Measurements from ENCODE around the gene HTRA3. TPM values are rescaled to one million over a fixed set of nuclear protein-coding genes. Genes with fewer than 3 reads are reported as not detected.

Gene HTRA3
- total and polyA plus RNA-seq, 2 of the 8 experiments (the other 6 are each of a cell fraction or from before 2014, with no cell fraction given) = 3.2 to 5.8 TPM

GRCh38 chr4:8294036-8294435 lies 24.5 kb downstream of the HTRA3 start (continued):
- TF ChIP-seq, protein P1, sequence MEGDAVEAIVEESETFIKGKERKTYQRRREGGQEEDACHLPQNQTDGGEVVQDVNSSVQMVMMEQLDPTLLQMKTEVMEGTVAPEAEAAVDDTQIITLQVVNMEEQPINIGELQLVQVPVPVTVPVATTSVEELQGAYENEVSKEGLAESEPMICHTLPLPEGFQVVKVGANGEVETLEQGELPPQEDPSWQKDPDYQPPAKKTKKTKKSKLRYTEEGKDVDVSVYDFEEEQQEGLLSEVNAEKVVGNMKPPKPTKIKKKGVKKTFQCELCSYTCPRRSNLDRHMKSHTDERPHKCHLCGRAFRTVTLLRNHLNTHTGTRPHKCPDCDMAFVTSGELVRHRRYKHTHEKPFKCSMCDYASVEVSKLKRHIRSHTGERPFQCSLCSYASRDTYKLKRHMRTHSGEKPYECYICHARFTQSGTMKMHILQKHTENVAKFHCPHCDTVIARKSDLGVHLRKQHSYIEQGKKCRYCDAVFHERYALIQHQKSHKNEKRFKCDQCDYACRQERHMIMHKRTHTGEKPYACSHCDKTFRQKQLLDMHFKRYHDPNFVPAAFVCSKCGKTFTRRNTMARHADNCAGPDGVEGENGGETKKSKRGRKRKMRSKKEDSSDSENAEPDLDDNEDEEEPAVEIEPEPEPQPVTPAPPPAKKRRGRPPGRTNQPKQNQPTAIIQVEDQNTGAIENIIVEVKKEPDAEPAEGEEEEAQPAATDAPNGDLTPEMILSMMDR (IDR thresholded peaks at IDR 0.05; ENCODE audit: control extremely low read depth in 1 of 3, insufficient read depth in 1 of 3, low read depth in 1 of 3, low read length in 3 of 3) = no peak
- no peak for TF ChIP-seq KDM5A (IDR thresholded peaks at IDR 0.05; ENCODE audit: low read length)
- no peak for TF ChIP-seq SIRT6 (IDR thresholded peaks at IDR 0.05; ENCODE audit: low read length)
- no peak for TF ChIP-seq CBX5 (IDR thresholded peaks at IDR 0.05; ENCODE audit: low read depth, low read length)

Measured in H1 (cell line).